A549 (cell line): ENCODE measurements around the gene CYP2D6. TPM values are rescaled to one million over a fixed set of nuclear protein-coding genes. Genes with fewer than 3 reads are reported as not detected.
"Not testable (repeated sequence)": the region's sequence is repeated elsewhere in the genome, so short reads cannot be mapped to it uniquely, and the experiment has no call there.

Source experiments
- ATAC-seq, 2 experiments: fragments of 200-7000 bp in 1 of 2; fragments of >200 bp in 1 of 2; cut with Nextera tagmentation in 1 of 2; cut with Tn5 transposase in 1 of 2; 3 replicates each; pipeline versions ENCODE4 v1.8.0 to v1.9.1; 2018 to 2020; ENCODE audit warnings: mild to moderate bottlenecking in 1 of 2, moderate library complexity in 1 of 2
- CTCF ChIA-PET: fragments of 300-600 bp; sonication (Branson Sonifier 250); formaldehyde crosslinking; extraction: SDS; loops from one replicate; lab custom pipeline; 2021; ENCODE audit warnings: antibody characterized with exemption, inconsistent platforms; lab: Yijun Ruan, JAX
- POLR2A ChIA-PET: fragments of 350-600 bp; formaldehyde crosslinking; extraction: SDS; loops from one replicate; lab custom pipeline; 2021; ENCODE audit warnings: antibody characterized with exemption, inconsistent platforms; lab: Yijun Ruan, JAX
- DNase-seq, 2 experiments: peaks; one replicate each; pipeline versions ENCODE4 v3.0.0 to v3.0.0-alpha.2; 2011 to 2016; ENCODE audit warnings: low read depth in 1 of 2, low spot score in 1 of 2
- FAIRE-seq: peaks from 2 replicates; lab custom pipeline; 2011; peaks lifted over from hg19 to GRCh38; lab: Jason Lieb, UNC
- H3K27ac ChIP-seq, 2 experiments: fragments of >200 bp; sonication (Bioruptor Twin); formaldehyde crosslinking; 3 replicates each; pipeline ENCODE4 v1.5.1; 2016 to 2017
- H3K4me1 ChIP-seq: fragments of >200 bp; sonication (Bioruptor Twin); formaldehyde crosslinking; 3 replicates; pipeline ENCODE4 v1.6.1; 2016
- H3K4me2 ChIP-seq: fragments of >200 bp; sonication (Bioruptor Twin); formaldehyde crosslinking; 3 replicates; pipeline ENCODE4 v1.6.1; 2016
- H3K4me3 ChIP-seq: fragments of >200 bp; sonication (Bioruptor Twin); formaldehyde crosslinking; 3 replicates; pipeline ENCODE4 v1.5.1; 2016
- H3K9me3 ChIP-seq: fragments of >200 bp; sonication (Bioruptor Twin); formaldehyde crosslinking; 3 replicates; pipeline ENCODE4 v1.6.1; 2016
- BCL3 ChIP-seq: fragments of >200 bp; sonication (Bioruptor Twin); formaldehyde crosslinking; IDR thresholded peaks from 3 replicates; pipeline ENCODE4 v1.6.1; 2016
- CHD2 ChIP-seq: fragments of 150-350 bp; IDR thresholded peaks from 2 replicates; pipeline ENCODE4 v1.6.1; 2014; ENCODE audit warnings: low read length; ENCODE audit not compliant: partially characterized antibody
- CHD4 ChIP-seq: fragments of 200-600 bp; sonication (generic); IDR thresholded peaks from 2 replicates; pipeline ENCODE4 v1.6.1; 2016; ENCODE audit warnings: antibody characterized with exemption, mild to moderate bottlenecking, borderline replicate concordance
- FOXS1 ChIP-seq: fragments of 250-450 bp; sonication (Bioruptor Pico); IDR thresholded peaks from 2 replicates; pipeline ENCODE4 v1.5.0; 2020; ENCODE audit warnings: mild to moderate bottlenecking, moderate library complexity
- PHF8 ChIP-seq: fragments of 200-600 bp; sonication (generic); IDR thresholded peaks from 2 replicates; pipeline ENCODE4 v1.6.1; 2016; ENCODE audit warnings: low read depth, mild to moderate bottlenecking, antibody characterized with exemption, moderate library complexity, borderline replicate concordance
- RAD21 ChIP-seq, 2 experiments: fragments of >200 bp in 1 of 2; sonication (Bioruptor Twin) in 1 of 2; formaldehyde crosslinking in 1 of 2; IDR thresholded peaks in 1 of 2; conservative IDR thresholded peaks in 1 of 2; 2 replicates in 1 of 2; 3 replicates in 1 of 2; pipeline ENCODE4 v1.6.1; 2012 to 2018; ENCODE audit warnings: inconsistent platforms in 1 of 2
- RARB ChIP-seq: fragments of 250-450 bp; sonication (Bioruptor Pico); IDR thresholded peaks from 2 replicates; pipeline ENCODE4 v1.8.0; 2021; ENCODE audit warnings: mild to moderate bottlenecking, moderate library complexity
- SMC3 ChIP-seq: fragments of >200 bp; sonication (Bioruptor Twin); formaldehyde crosslinking; IDR thresholded peaks from 3 replicates; pipeline ENCODE4 v1.6.1; 2018; ENCODE audit warnings: inconsistent platforms
- ZFP36 ChIP-seq: fragments of 450-650 bp; IDR thresholded peaks from 2 replicates; pipeline ENCODE4 v1.6.1; 2014; ENCODE audit warnings: borderline replicate concordance; ENCODE audit not compliant: partially characterized antibody
- whole genome bisulfite sequencing: methylation state at CpG from one replicate; pipeline ENCODE4 v1.1.6; 2017; ENCODE audit errors: missing lambda C conversion rate; 5-methylcytosine and 5-hydroxymethylcytosine counted together
- polyA plus RNA-seq, 4 experiments: library from polyadenylated mRNA; depleted of rRNA in 3 of 4; stranded (reverse); fragments of >200 nt; fragmentation: RNase III in 1 of 4; extraction: RNeasy Plus Mini Kit Qiagen cat#74134 plus additional on column Dnase treatment in 1 of 4; gene quantifications; 2 replicates in 3 of 4; 3 replicates in 1 of 4; pipeline ENCODE4 v1.2.3, GENCODE V29; 2011 to 2017

CYP2D6 gene
- polyA plus RNA-seq, 2 of the 4 experiments (the other 2 are of a cell fraction), result 0.59 to 0.63 TPM

- H3K4me2 ChIP-seq, result no peak overlapping the region
- no peak overlapping the region for H3K4me3 ChIP-seq
- no peak for DNase-seq
- no peaks in the 10 kb centered on the region for H3K9me3 ChIP-seq
- ChIA-PET POLR2A (no interaction called here), CTCF (no interaction called here)
- no peak for ATAC-seq
- TF ChIP-seq FOXS1 (CRISPR knock-in tag) (no peak), CHD2 (no peak), BCL3 (no peak), RAD21 (conservative IDR thresholded peaks at IDR 0.05 in 1 of 2, IDR thresholded peaks at IDR 0.05 in 1 of 2) (no peak), PHF8 (no peak), ZFP36 (no peak), RARB (CRISPR knock-in tag) (no peak), SMC3 (no peak)
- FAIRE-seq, result no peak
- H3K27ac ChIP-seq, result no peak overlapping the region
- 96% methylated on average over 9 of the region's 16 CpGs for WGBS
- no peaks in the 10 kb centered on the region for H3K4me1 ChIP-seq
Measured at GRCh38 chr22:42127606-42128005, 3.0 kb downstream of the CYP2D6 start.

- DNase-seq, H3K4me1 ChIP-seq, CTCF ChIA-PET, H3K4me2 ChIP-seq, H3K4me3 ChIP-seq, H3K9me3 ChIP-seq, FAIRE-seq, ATAC-seq, POLR2A ChIA-PET, H3K27ac ChIP-seq: not testable (repeated sequence)
- no CpG with 5 or more reads among the region's 4 CpGs for WGBS
Measured at GRCh38 chr22:42123529-42123928, 7.1 kb downstream of the CYP2D6 start.

- H3K4me3 ChIP-seq, H3K4me1 ChIP-seq, POLR2A ChIA-PET, H3K27ac ChIP-seq, H3K9me3 ChIP-seq, ATAC-seq, FAIRE-seq, DNase-seq, H3K4me2 ChIP-seq: not testable (repeated sequence)
- WGBS, result 83% methylated on average over 15 of the region's 15 CpGs
- CTCF ChIA-PET, result interaction anchor here (1.5 kb wide), 1 partner anchor 8 kb away, joined by 3 read pairs; no protein-coding TSS in a partner anchor
Measured at GRCh38 chr22:42120231-42121021, 10.2 kb downstream of the CYP2D6 start.

- ChIA-PET POLR2A (no interaction called here), CTCF (interaction anchor here (1.0 to 2.5 kb wide), 4 partner anchors 26 to 419 kb away, joined by 3 to 14 read pairs (median 8); partner anchors contain the start of gene NDUFA6)
- DNase-seq (no peak), FAIRE-seq (no peak), ATAC-seq (no peak)
- no peak overlapping the region for H3K4me2 ChIP-seq
- WGBS, result 50% methylated on average over 4 of the region's 4 CpGs
- no peak overlapping the region for H3K27ac ChIP-seq
- H3K9me3 ChIP-seq, result peaks cover 8% of the 10 kb centered on the region; the same call in 2 of the 3 replicates
- no peak overlapping the region for H3K4me3 ChIP-seq
- H3K4me1 ChIP-seq, result no peaks in the 10 kb centered on the region
- TF ChIP-seq CHD4 (no peak), RAD21 (conservative IDR thresholded peaks at IDR 0.05 in 1 of 2, IDR thresholded peaks at IDR 0.05 in 1 of 2) (peak in 1 of 2 experiments; percentile 3; a peak in 1 of 5 replicates)
Measured at GRCh38 chr22:42116848-42117424, 13.7 kb downstream of the CYP2D6 start.

- 30% methylated on average over 6 of the region's 6 CpGs for WGBS
- FAIRE-seq, H3K9me3 ChIP-seq, H3K4me2 ChIP-seq, H3K27ac ChIP-seq, DNase-seq, POLR2A ChIA-PET, H3K4me3 ChIP-seq, H3K4me1 ChIP-seq, ATAC-seq, CTCF ChIA-PET: not testable (repeated sequence)
Measured at GRCh38 chr22:42115420-42115830, 15.2 kb downstream of the CYP2D6 start.
